Muscle of back (tissue), 11 donors: Measurements from ENCODE around the gene AGO3. TPM values are rescaled to one million over a fixed set of nuclear protein-coding genes. Genes with fewer than 3 reads are reported as not detected.

ENCODE experiments used
- DNase-seq, 3 donors: peaks; one replicate each; pipeline versions ENCODE4 v3.0.0 to v3.0.0-alpha.2; 2013
- polyA plus RNA-seq, 10 donors: library from polyadenylated mRNA; unstranded; fragments of 120-200 nt; gene quantifications; one replicate each; pipeline ENCODE4 v1.2.1, GENCODE V29; 2013; ENCODE audit not compliant: insufficient read length in 10 of 10

The AGO3 gene
- polyA plus RNA-seq, 10 donors = 8.0 to 13.9 (median 10.7) TPM

DNA sequence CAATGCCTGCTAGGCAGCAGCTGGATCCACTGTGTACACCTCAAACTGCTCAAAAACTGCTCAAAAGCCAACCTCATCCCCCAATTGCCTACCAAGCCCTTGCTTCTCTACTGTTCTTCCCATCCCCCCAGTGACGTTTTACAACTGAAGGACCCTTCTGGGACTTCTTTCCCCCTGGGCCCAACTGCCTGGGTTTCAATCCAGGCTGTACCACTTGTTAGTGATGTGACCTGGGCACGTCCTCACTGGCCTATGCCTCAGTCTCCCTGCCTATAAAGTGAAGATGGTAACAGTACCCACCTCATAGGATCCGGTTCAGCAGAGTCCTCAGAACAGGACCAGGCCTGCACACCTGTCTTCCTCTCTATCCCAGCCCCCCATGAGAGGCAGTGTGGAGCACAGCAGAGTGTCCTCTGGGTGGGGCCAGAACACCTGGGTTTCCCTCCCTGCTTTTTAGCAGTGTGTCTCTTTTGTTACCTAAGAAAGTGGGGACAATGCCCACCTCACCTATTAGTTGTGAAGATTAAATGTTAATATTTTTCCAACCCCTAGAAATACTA, 151.1 kb downstream of the AGO3 start:
- no peak for DNase-seq

DNA sequence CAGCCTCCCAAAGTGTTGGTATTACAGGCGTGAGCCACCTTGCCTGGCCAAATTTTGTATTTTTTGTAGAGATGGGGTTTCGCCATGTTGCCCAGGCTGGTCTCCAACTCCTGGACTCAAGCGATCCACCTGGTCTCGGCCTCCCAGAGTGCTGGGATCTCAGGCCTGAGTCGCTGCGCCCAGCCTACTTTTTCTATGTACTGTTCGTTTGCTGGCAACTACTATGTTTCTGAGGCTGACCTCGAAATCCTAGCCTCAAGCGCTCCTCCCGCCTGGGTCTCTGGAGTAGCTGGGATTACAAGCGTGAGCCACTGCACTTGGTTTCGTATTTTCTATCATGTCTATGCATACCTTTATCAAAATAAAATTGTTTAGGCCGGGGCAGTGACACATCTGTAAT, 152.3 kb downstream of the AGO3 start:
- no peak for DNase-seq

DNA sequence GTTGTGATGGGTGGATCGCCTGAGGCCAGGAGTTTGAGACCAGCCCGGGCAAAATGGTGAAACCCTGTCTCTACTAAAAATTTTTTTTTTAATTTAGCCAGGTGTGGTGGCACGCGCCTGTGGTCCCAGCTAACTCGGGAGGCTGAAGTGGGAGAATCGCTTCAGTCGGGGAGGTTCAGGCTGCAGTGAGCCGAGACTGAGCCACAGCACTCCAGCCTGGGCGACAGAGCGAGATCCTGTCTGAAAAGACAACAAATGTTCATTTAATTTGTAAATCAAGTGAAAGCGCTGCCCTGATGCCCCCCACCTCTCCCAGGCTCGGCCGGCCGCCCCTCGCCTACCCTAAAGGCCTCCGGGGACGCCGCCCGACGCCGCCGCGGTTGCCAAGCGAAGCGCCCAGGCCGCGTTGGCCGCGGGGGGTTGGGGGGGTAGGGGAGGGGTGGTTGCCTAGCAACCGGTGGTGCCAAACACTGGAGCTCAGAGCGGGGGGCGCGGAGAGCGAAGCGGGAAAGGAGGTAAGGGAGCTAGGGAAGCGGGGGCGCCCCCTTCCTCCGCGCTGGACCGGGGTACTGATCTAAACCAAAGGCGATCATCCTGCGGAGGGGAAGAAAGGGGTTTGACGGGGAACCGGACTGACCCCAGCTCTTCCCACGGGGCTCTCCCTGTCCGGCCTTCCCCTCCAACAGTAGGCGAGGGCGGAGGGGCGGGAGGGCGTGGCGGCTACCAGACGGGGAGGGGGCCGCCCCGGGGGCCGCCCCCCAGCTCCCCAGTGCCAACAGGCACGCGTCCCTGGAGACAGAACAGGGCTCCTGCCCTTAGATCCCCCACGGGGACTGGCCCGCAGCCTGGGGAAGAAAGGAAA, 153.0 kb downstream of the AGO3 start, which contains the start of gene TEKT2:
Gene TEKT2, plus strand, starts transcription at position 460 of the 862 bp plus-strand sequence. CDS start 828 bp downstream, outside the sequence.
- DNase-seq = peak; percentile 28 to 82 (median 59)

DNA sequence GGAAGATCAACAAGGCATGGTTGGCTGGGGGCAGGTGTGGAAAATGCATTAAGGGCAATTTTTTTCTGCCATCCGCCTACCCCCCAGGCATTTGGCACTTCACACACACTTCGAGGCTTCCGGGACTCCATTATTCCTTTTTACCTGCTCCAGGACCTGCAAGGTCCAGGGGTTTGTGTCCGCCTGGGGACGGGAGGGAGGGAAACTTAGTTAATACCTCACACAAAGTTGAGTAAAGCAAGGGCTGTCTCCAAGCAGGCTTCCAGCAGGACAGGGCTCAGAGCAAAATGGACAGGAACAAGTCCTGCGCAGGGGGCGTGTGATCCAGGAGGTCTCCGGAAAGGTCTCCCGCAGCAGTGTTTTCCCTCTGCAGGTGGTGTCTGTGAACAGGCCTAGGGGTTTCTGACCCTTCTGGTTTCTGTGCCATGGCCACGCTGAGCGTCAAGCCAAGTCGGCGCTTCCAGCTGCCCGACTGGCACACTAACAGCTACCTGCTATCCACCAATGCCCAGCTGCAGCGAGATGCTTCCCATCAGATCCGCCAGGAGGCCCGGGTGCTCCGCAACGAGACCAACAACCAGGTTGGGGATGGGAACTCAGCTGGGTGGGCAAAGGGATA, 153.7 kb downstream of the AGO3 start:
- DNase-seq = no peak

DNA sequence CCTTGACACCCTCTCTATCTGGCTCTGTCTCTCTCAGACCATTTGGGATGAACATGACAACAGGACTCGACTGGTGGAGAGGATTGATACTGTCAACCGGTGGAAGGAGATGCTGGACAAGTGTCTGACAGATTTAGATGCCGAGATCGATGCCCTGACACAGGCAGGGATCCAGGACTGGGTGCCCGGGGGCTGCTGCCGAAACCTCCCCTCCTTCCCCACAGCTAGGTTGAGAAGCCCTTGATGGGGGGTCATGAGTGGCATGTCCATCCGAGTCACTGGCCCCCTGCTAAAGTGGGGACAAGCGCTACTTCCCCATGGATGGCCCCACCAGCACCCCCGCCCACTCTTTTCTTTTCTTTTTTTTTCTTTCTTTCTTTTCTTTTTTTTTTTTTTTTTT, 154.2 kb downstream of the AGO3 start:
- DNase-seq = no peak

DNA sequence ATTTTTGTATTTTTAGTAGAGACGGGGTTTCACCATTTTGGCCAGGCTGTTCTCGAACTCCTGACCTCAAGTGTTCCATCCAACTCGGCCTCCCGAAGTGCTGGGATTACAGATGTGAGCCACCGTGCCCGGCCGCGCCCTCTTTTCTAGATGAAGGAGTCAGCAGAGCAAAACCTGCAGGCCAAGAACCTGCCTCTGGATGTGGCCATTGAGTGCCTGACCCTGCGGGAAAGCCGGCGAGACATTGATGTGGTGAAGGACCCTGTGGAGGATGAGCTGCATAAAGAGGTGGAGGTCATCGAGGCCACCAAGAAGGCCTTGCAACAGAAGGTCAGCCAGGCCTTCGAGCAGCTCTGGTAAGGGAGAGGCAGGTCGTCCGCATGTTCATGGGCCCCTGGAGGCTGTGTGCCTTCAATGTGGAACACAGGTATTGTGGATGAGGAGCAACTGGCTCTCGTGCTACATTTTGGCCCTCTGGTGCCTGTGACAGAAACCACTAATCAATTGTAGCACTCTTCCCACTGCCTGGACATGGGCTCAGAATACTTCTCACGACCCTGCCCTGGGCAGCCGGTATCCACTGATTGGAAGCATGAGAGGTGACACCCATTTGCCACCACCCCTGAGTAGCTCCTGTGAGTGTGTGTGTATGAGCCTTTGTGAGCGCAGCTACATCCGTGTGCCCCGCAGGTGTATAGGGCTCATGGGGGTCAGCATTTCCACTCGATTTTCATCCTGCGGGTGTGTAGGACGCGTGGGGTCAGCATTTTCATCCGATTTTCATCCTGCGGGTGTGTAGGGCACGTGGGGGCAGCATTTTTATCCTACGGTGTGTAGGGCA, 155.0 kb downstream of the AGO3 start:
- DNase-seq = no peak

DNA sequence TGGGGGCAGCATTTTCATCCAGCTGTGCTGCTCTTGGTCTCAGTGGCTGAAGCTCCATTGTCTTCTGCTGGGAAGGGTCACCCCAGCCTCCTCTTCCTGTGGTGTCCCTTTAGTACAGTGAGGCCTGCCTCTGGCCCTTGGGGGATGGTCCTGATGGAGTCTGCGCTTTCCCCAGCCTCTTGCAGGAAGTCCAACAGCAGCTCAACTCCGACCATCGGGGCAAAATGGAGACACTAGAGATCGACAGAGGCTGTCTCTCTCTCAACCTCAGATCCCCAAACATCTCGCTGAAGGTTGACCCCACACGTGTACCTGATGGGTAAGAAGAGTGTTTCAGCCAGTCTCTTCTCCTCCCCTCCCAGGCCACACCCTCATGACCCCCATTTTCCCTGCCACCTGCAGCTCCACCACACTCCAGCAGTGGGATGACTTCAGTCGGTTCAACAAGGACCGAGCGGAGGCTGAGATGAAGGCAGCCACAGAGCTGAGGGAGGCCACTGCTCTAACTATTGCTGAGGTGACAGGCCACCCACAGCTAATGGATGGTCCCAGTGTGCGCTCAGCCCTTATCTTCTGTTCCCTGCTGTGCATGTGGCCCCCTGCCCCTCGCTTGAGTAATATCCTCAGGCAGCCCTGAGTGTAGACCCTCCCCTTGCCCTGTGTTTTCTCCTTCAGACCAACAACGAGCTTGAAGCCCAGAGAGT, 155.8 kb downstream of the AGO3 start:
- no peak for DNase-seq

DNA sequence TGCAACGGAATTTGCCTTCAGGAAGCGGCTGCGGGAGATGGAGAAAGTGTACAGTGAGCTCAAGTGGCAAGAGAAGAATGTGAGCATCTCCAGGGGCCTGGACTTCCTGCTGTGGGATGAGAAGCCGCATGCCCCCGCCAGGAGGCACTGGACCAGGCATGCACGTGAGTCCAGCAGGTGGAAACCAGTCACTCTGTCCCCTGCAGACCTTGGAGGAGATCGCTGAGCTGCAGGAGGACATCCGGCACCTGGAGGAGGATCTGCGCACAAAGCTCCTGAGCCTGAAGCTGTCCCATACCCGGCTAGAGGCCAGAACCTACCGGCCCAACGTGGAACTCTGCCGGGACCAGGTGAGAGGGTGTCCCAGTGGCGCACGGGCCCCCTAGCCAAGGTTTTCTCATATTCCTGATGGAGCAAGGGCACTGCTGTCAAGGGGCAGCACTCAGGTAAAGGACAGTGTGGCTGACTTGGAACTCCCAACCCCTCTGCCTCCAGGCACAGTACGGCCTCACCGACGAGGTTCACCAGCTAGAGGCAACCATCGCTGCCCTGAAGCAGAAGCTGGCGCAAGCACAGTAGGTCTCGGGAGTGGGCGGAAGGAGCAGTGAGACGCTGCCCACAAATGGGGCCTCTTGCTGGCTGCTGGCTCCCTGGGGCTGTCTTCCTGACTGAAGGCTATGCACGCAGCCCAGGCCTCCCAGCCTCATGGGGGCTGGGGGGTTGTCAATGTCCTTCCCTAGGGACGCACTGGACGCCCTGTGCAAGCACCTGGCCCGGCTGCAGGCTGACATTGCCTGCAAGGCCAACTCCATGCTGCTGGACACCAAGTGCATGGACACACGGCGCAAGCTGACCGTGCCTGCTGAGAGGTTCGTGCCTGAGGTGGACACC, 156.6 kb downstream of the AGO3 start:
- DNase-seq = no peak

DNA sequence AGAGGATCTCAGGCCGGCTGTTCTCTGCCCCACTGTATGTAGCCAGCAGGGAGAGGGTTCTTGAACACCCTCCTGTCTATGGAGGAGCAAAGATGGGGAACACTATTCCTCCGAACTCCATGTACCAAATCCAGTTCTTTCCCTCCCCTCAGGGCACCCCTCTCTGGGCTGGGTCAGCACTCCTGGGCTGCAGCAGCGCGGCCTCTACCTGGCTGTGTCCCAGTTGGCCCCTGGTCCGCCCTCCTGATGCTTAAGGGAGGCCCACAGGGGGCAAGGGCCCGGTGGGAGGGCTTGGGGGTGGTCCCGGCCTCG, 157.3 kb downstream of the AGO3 start:
- no peak for DNase-seq

DNA sequence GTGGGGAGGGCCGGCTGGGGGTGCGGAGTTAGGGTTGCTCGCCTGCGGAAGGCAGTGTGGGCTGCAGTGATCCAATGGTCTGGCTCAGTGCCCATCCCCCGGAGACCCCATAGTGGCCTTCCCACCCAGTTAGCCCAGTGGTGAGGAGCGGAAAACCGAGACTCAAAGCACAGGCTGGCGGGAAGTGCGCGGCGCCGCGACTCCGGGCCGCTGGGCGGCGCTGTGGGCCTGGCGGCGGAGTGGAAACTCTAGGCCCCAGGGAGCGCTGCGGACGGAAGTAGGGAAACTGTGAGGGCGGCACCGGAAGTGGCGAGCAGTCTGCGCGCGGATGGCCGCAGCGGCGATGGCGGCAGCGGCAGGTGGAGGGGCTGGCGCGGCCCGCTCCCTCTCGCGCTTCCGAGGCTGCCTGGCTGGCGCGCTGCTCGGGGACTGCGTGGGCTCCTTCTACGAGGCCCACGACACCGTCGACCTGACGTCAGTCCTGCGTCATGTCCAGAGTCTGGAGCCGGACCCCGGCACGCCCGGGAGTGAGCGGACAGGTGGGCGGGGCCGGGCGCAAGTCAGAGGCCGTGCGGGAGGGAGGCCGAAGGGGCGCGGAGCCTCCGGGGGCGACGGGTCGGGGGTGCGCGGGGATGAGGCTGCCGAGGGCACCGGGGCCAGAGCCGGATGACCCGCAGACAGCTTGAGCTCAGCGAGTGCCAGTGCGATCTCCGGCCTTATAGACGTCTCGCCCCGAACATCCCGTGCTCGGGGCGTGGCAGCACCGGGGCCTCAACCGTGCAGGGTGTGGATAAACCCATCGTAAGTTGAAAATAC, 157.9 kb downstream of the AGO3 start, which contains the start of gene ADPRS:
Gene ADPRS, plus strand, starts transcription at position 316 of the 816 bp plus-strand sequence. Its CDS starts 13 bp downstream, at position 329.
- peak; percentile 88 to 97 (median 95) for DNase-seq

DNA sequence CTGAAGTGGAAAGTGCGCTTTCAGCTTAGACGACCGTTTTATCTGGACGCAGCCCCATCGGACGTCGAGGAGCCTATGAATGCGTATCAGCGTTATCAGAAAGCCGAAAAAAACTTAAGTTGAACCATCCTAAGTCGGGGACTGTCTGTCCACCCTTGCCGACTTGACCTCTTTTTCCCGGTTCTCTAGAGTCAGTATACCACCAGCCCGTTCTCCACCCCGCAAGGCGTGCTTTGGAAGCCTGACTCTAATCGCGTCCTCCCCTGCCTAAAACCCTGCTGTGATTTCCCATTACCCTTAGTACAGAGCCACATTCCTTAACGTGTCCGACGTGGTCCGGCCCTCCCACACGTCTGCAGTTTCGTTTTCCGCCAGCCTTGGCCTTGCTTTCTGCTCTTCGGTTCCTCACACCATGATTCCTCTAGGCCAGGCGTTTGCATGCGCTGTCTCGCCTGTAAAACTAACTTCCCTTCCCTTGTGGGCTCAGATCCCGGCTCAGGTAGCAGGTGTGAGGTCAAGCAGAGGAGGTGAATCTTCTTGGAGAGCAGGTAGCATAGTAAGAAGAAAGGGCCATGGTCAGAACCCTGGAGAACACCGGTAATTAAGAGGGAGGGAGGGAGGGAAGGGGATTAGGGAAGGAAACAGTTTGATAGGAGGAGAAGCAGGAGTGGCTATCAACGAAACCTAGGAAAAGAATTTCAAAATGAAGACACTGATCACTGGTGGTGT, 158.7 kb downstream of the AGO3 start:
- DNase-seq = no peak

DNA sequence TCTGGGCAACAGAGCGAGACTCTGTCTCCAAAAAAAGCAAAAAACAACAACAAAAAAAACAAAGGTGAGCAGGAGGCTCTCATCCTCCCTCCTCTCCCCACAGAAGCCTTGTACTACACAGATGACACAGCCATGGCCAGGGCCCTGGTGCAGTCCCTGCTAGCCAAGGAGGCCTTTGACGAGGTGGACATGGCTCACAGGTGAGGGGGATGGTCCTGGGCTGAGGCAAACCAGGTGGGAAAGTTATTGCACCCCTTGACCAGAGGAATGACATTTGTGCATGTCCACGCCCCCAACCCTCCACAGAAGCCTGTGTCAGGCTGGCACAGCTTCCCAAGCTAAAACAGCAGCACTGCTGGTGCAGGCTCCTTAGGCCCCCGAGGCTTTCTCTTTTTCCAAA, 160.2 kb downstream of the AGO3 start:
- no peak for DNase-seq

DNA sequence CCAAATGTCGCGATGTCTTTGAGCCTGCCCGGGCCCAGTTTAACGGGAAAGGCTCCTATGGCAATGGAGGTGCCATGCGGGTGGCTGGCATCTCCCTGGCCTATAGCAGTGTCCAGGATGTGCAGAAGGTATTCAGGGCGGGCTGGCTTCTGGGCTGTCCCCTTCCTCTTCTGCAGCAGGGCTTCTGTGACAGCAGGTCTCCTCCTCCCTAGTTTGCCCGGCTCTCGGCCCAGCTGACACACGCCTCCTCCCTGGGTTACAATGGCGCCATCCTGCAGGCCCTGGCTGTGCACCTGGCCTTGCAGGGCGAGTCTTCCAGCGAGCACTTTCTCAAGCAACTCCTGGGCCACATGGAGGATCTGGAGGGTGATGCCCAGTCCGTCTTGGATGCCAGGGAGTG, 160.8 kb downstream of the AGO3 start:
- no peak for DNase-seq

DNA sequence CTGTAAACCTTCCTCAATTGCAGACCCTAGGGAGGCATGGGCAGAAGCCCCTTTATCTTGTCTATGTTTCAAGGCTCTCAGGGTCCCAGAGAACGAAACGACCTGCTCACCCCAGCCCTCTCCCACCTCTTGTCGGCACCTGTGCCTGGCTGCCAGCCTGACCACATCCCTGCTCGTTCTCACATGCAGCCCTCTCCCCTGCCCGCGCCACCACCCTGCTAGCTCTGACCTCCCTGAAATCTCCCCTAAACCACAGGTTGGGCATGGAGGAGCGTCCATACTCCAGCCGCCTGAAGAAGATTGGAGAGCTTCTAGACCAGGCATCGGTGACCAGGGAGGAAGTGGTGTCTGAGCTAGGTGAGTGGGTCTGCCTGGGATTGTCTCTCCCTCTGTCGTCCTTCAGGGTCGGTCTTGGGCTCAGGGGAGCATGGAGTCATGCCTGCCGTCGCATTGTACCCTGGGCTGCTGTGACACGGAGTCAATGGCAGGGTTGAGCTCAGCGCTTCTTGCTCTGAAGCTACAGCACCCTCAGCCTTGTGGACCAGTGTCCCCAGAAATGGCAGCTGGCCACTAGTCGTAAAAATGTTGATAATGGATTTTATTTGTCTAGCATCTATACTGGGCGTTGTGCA, 161.4 kb downstream of the AGO3 start:
- no peak for DNase-seq

DNA sequence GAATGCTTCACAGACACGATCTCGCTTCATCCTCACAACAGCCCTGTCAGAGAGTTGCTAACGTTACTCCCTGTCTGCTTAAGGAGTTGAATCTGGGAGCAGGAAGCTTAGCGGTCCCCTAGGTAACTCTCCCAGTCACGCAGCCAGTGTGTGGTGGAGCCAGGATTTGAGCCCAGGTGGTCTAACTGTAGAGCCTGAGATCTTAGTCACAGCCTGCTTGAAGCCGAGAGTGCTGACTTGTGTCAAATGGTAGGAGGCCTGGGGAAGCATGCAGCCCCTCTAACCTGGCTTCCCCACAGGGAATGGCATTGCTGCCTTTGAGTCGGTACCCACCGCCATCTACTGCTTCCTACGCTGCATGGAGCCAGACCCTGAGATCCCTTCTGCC, 161.9 kb downstream of the AGO3 start:
- DNase-seq = no peak

DNA sequence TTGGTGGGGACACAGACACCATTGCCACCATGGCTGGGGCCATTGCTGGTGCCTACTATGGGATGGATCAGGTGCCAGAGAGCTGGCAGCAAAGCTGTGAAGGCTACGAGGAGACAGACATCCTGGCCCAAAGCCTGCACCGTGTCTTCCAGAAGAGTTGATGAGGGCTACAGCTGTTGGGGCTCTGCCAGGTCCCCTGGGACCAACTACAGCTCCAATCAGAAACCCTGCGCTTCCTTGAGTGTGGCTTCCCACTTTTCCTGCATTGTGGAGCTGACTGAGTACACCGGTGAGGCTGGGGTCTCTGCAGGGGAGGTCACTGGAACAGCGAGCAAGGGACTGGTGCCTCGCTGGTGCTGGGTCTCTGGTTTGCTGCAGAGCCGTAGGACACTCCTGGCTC, 162.3 kb downstream of the AGO3 start:
- no peak for DNase-seq

DNA sequence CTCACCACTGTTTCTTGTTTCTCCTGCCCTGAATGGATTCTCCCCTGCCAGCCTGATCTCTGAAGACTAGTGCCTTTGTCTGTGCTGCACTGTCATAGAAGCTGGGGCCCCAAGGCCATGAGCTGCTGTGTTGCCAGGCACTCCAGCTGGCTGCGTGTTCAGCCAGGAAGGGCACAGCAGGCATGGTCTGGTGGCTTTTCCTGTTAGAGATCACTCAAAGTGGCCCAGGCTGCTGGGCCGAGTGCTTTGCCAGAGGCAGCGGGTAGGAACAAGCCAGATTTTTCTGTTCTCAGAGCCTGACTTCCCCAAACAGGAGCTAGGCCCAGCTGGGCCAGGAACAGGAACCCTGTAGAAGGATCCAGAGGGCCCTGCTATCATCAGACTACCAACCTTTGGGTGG, 163.0 kb downstream of the AGO3 start:
- DNase-seq = no peak

DNA sequence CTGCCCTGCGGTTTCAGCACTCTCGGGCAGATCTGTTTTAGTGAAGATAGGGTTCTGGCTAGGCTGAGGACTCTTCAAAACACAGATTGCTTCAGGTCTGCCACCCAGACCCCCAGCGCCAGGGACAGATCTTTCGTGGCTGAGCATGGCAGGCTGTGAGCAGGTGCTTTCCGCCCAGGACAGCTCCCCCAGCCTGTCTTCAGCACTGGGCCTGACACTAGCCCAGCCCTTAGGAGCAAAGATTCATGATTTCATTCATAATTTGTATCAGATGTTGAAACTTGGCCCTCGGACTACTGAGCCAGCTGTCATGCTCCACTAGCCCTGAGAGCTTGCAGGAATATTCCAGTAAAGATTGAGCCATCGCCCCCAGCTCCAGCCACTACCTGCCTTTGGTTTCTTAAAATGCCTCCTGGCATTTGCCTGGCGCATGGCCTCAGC, 163.7 kb downstream of the AGO3 start:
- no peak for DNase-seq
